Breast epithelium (tissue), 3 donors: Measurements from ENCODE around the gene CAMTA1.

ENCODE experiments used
- CTCF ChIP-seq, 3 donors: fragments of 450-650 bp; IDR thresholded peaks; one replicate each; pipeline ENCODE4 v1.5.1; 2016 to 2017; ENCODE audit warnings: antibody characterized with exemption in 3 of 3, mild to moderate bottlenecking in 3 of 3, moderate library complexity in 3 of 3
- POLR2A ChIP-seq: fragments of 450-650 bp; IDR thresholded peaks from one replicate; pipeline ENCODE4 v1.6.1; 2016; ENCODE audit warnings: antibody characterized with exemption, mild to moderate bottlenecking, moderate library complexity
- POLR2AphosphoS5 ChIP-seq, 3 donors: sonication (generic); formaldehyde crosslinking; IDR thresholded peaks; one replicate each; pipeline ENCODE4 v1.6.1; 2017; ENCODE audit warnings: antibody characterized with exemption in 3 of 3

- TF ChIP-seq CTCF (IDR thresholded peaks at IDR 0.05) (no peak), POLR2AphosphoS5 (IDR thresholded peaks at IDR 0.05) (no peak), POLR2A (no peak)
Measured at GRCh38 chr1:6930732-6931300, 145.6 kb downstream of the CAMTA1 start.
